ENCODE data around the gene KIAA0040.

Gene KIAA0040

DNA sequence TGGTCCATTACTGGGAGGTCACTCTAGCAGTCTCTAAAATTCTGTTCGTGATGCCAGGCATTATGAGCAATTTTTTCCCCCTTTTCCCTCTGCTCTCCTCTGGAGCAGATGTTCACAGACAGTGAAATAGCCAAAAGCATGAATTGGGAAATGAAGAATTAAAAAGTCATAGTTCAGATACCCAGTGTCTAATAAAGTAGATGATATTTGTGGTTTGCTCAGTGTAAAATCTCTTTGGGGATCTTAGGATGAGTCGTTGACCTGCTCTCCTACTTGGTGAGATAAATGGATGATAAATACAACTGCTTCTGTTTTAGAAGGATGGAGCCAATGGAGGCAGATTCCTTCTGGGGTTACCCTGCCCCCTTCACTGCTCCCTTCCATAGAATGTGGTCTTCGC lies 56.3 kb downstream of the KIAA0040 start:
- no peak overlapping the region for H3K4me3 ChIP-seq (ENCODE audit: control insufficient read depth, low read depth, low read length)
- TF ChIP-seq, protein P1, sequence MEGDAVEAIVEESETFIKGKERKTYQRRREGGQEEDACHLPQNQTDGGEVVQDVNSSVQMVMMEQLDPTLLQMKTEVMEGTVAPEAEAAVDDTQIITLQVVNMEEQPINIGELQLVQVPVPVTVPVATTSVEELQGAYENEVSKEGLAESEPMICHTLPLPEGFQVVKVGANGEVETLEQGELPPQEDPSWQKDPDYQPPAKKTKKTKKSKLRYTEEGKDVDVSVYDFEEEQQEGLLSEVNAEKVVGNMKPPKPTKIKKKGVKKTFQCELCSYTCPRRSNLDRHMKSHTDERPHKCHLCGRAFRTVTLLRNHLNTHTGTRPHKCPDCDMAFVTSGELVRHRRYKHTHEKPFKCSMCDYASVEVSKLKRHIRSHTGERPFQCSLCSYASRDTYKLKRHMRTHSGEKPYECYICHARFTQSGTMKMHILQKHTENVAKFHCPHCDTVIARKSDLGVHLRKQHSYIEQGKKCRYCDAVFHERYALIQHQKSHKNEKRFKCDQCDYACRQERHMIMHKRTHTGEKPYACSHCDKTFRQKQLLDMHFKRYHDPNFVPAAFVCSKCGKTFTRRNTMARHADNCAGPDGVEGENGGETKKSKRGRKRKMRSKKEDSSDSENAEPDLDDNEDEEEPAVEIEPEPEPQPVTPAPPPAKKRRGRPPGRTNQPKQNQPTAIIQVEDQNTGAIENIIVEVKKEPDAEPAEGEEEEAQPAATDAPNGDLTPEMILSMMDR (conservative IDR thresholded peaks at IDR 0.05; ENCODE audit: control insufficient read depth, insufficient read depth, low read depth, low read length): no peak

DNA sequence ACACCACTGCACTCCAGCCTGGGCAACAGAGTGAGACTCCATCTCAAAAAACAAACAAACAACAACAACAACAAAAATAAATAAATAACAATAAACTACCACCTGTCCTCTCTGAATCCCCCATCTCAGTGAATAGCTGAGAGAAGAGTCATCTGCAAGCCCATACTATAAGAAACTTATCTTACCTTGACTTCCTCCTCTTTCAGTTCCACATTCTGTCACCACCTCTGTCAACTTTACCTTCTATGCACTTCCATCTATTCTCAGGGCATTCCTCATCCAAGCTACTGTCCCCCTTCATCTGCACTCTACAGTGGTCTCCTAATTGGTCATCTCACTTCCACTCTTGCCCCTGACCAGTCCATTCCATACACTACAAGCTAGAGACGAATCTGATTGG lies 58.1 kb downstream of the KIAA0040 start:
- no peak for DNase-seq (ENCODE audit: low read depth)
- no peak overlapping the region for H3K4me3 ChIP-seq (ENCODE audit: control insufficient read depth, low read depth, low read length)
- TF ChIP-seq, protein P1 (conservative IDR thresholded peaks at IDR 0.05; ENCODE audit: control insufficient read depth, insufficient read depth, low read depth, low read length): no peak

More for the DNA sequence above, 56.3 kb downstream of the KIAA0040 start:
- no peak for DNase-seq (ENCODE audit: low read depth)

DNA sequence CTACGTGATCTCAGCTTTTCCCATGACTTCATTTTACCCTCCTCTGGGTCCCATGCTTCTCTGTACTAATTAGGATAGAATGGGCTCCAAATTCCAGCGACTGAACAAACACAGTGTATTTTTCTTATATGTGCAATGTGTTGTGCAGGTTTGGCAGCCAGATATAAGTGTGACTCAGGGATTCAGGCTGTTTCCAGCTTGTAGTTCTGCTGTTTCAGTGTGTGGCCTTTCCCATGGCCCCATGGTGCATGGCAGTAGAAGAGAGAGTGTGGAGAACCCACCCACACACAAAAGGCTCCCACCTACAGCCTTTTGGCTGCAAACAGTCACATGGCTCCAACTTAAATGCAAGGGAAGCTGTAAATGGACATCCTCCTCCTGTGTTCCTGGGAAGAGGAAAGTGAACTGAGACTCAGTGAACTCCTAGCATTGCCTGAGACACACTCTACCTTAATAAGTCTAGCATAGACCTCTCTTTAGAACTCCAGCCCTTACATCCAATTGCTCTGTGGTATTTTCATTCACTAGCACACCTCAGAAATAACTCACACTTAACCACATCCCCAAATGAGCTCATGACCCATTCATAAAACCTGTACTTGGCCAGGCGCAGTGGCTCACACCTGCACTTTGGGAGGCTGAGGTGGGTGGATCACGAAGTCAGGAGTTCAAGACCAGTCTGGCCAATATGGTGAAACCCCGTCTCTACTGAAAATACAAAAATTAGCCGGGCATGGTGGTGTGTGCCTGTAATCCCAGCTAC lies 58.7 kb downstream of the KIAA0040 start:
- TF ChIP-seq, protein P1 (conservative IDR thresholded peaks at IDR 0.05; ENCODE audit: control insufficient read depth, insufficient read depth, low read depth, low read length): no peak
- H3K4me3 ChIP-seq (ENCODE audit: control insufficient read depth, low read depth, low read length): no peak overlapping the region
- peak; percentile 54 for DNase-seq (ENCODE audit: low read depth)

DNA sequence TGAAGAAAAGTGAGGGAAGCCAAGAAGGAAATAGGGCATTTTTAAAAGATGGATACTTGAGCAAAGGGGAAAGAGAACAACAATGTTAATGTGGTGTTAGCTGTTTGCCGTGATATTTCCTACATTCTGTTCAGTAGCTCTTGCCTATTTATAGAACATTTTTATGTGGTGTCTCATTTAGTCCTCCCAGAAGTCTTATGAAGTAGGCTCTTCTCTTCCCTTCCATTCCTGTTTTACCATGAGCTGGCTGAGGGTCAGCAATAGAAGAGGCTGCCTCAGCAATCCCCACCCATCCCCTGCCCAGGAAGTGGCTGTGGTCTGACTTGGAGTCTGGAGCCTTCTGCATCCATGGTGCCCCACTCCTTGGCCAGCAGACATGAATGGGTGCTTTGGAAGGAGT lies 60.1 kb downstream of the KIAA0040 start:
- TF ChIP-seq, protein P1 (conservative IDR thresholded peaks at IDR 0.05; ENCODE audit: control insufficient read depth, insufficient read depth, low read depth, low read length): no peak
- peak; percentile 49 for DNase-seq (ENCODE audit: low read depth)
- H3K4me3 ChIP-seq (ENCODE audit: control insufficient read depth, low read depth, low read length): no peak overlapping the region

DNA sequence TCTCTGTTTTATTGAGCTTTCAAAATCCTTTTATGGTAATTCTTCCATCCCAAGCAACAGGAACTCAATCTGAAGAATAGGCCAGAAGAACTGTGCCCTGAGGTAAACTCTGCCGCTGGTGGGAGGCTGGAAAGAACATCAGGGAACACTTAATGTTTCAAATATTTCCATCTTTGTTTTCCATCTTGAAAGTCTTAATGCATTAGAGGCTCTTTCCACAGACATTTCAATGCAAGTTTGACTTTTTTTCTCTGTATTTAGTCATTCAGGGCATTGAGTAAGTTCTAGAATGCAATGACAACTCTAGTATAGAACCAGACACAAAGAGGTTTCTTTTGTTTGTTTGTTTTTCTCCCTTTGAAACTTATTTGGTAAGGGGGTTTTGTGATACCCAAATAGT lies 61.5 kb downstream of the KIAA0040 start:
- DNase-seq (ENCODE audit: low read depth): no peak

DNA sequence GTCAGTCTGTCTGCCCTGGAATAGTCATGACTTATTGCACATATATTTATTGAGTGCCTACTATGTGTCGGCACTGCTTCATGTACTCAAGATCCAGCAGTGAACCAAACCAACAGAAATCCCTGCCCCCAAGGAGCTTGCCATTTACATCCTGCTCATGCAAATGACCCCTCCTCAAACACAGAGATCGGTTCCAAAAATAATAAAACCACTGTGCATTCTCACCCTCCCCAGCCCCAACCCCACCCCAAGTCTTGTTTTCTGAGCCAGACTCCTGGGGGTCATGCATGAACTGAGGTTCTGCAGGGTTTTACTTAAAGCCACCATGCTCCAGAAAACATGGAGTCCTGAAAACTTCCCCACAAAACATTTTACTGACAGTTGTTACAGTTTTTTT lies 61.9 kb downstream of the KIAA0040 start:
- H3K4me3 ChIP-seq (ENCODE audit: control insufficient read depth, low read depth, low read length): no peak overlapping the region
- DNase-seq (ENCODE audit: low read depth): no peak
- TF ChIP-seq, protein P1 (conservative IDR thresholded peaks at IDR 0.05; ENCODE audit: control insufficient read depth, insufficient read depth, low read depth, low read length): no peak

More for the DNA sequence above, 61.5 kb downstream of the KIAA0040 start:
- no peak overlapping the region for H3K4me3 ChIP-seq (ENCODE audit: control insufficient read depth, low read depth, low read length)
- TF ChIP-seq, protein P1 (conservative IDR thresholded peaks at IDR 0.05; ENCODE audit: control insufficient read depth, insufficient read depth, low read depth, low read length): no peak

All from fibroblast of mammary gland (primary cell).